NB4 (cell line): ENCODE measurements around the gene TRIP13.

ENCODE experiments used
- CTCF ChIP-seq: IDR thresholded peaks from one replicate; pipeline ENCODE4 v1.5.1; 2012; ENCODE audit warnings: low read depth, low read length
- POLR2A ChIP-seq: IDR thresholded peaks from 2 replicates; pipeline ENCODE4 v1.6.1; 2011; ENCODE audit warnings: mild to moderate bottlenecking; ENCODE audit not compliant: insufficient read length; ENCODE audit errors: extremely low read depth

DNA sequence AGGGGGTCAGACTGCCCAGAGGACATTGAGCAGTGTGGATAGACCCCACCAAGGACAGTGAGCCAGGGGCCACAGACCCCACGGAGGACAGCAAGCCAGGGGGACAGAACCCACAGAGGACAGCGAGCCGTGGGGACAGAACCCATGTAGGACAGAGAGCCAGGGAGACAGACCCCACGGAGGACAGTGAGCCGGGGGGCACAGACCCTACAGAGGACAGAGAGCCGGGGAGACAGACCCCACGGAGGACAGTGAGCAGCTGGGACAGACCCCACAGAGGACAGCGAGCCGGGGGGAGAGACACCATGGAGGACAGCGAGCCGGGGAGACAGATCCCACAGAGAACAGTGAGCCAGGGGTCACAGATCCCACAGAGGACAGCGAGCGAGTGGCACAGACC lies 38.5 kb upstream of the TRIP13 start:
- no peak for TF ChIP-seq CTCF
- TF ChIP-seq POLR2A: no peak
